ENCODE measurements around the gene IRS1.

IRS1 gene

GRCh38 chr2:226705133-226705886, 94.3 kb downstream of the IRS1 start:
- TF ChIP-seq TAF1 (IDR thresholded peaks at IDR 0.05; ENCODE audit: borderline replicate concordance, insufficient read depth, low read length) (no peak), POLR2AphosphoS5 (IDR thresholded peaks at IDR 0.05; ENCODE audit: low read depth, low read length) (no peak), SIN3A (IDR thresholded peaks at IDR 0.05; ENCODE audit: borderline replicate concordance, insufficient read depth, low read length) (no peak), FOXP2 (optimal IDR thresholded peaks at IDR 0.05; ENCODE audit: borderline replicate concordance, extremely low read depth, extremely low read length, insufficient read depth) (no peak)
- TF ChIP-seq, protein P1, sequence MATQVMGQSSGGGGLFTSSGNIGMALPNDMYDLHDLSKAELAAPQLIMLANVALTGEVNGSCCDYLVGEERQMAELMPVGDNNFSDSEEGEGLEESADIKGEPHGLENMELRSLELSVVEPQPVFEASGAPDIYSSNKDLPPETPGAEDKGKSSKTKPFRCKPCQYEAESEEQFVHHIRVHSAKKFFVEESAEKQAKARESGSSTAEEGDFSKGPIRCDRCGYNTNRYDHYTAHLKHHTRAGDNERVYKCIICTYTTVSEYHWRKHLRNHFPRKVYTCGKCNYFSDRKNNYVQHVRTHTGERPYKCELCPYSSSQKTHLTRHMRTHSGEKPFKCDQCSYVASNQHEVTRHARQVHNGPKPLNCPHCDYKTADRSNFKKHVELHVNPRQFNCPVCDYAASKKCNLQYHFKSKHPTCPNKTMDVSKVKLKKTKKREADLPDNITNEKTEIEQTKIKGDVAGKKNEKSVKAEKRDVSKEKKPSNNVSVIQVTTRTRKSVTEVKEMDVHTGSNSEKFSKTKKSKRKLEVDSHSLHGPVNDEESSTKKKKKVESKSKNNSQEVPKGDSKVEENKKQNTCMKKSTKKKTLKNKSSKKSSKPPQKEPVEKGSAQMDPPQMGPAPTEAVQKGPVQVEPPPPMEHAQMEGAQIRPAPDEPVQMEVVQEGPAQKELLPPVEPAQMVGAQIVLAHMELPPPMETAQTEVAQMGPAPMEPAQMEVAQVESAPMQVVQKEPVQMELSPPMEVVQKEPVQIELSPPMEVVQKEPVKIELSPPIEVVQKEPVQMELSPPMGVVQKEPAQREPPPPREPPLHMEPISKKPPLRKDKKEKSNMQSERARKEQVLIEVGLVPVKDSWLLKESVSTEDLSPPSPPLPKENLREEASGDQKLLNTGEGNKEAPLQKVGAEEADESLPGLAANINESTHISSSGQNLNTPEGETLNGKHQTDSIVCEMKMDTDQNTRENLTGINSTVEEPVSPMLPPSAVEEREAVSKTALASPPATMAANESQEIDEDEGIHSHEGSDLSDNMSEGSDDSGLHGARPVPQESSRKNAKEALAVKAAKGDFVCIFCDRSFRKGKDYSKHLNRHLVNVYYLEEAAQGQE (IDR thresholded peaks at IDR 0.05; ENCODE audit: insufficient read depth in 1 of 2, low read depth in 2 of 2, low read length in 2 of 2): no peak

GRCh38 chr2:226703514-226703913, 96.1 kb downstream of the IRS1 start:
- TF ChIP-seq, protein P1 (IDR thresholded peaks at IDR 0.05; ENCODE audit: insufficient read depth in 1 of 2, low read depth in 2 of 2, low read length in 2 of 2): no peak
- TF ChIP-seq TAF1 (IDR thresholded peaks at IDR 0.05; ENCODE audit: borderline replicate concordance, insufficient read depth, low read length) (no peak), SIN3A (IDR thresholded peaks at IDR 0.05; ENCODE audit: borderline replicate concordance, insufficient read depth, low read length) (no peak), POLR2AphosphoS5 (IDR thresholded peaks at IDR 0.05; ENCODE audit: low read depth, low read length) (no peak), FOXP2 (optimal IDR thresholded peaks at IDR 0.05; ENCODE audit: borderline replicate concordance, extremely low read depth, extremely low read length, insufficient read depth) (no peak)

GRCh38 chr2:226702376-226702775, 97.2 kb downstream of the IRS1 start:
- TF ChIP-seq SIN3A (IDR thresholded peaks at IDR 0.05; ENCODE audit: borderline replicate concordance, insufficient read depth, low read length) (no peak), POLR2AphosphoS5 (IDR thresholded peaks at IDR 0.05; ENCODE audit: low read depth, low read length) (no peak), TAF1 (IDR thresholded peaks at IDR 0.05; ENCODE audit: borderline replicate concordance, insufficient read depth, low read length) (no peak), FOXP2 (optimal IDR thresholded peaks at IDR 0.05; ENCODE audit: borderline replicate concordance, extremely low read depth, extremely low read length, insufficient read depth) (no peak)
- TF ChIP-seq, protein P1 (IDR thresholded peaks at IDR 0.05; ENCODE audit: insufficient read depth in 1 of 2, low read depth in 2 of 2, low read length in 2 of 2): no peak

DNA sequence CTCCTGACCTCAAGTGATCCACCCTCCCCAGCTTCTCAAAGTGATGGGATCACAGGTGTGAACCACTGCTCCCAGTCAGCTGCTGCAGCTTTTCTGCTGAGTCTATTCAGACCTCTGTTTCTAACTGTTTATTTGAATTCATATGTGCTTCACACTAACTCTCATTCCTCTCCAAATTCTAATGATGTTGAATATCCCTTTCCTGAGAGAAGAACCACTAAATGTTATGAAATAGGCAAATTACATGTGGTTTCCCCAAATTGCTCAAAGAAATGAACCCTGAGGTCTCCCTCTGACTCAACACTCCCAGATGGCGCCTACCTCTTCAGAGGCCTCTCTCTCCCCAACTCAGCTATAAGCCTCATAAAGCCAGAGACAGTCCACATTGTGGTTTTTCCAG, 98.6 kb downstream of the IRS1 start:
- TF ChIP-seq POLR2AphosphoS5 (IDR thresholded peaks at IDR 0.05; ENCODE audit: low read depth, low read length) (no peak), FOXP2 (optimal IDR thresholded peaks at IDR 0.05; ENCODE audit: borderline replicate concordance, extremely low read depth, extremely low read length, insufficient read depth) (no peak), SIN3A (IDR thresholded peaks at IDR 0.05; ENCODE audit: borderline replicate concordance, insufficient read depth, low read length) (no peak), TAF1 (IDR thresholded peaks at IDR 0.05; ENCODE audit: borderline replicate concordance, insufficient read depth, low read length) (no peak)
- TF ChIP-seq, protein P1 (IDR thresholded peaks at IDR 0.05; ENCODE audit: insufficient read depth in 1 of 2, low read depth in 2 of 2, low read length in 2 of 2): no peak
